Peyer's patch (tissue), 4 donors: Measurements from ENCODE around the gene TBC1D22B.

Source experiments
- POLR2A ChIP-seq, 2 donors: fragments of 450-650 bp; IDR thresholded peaks; one replicate each; pipeline ENCODE4 v1.5.1; 2017; ENCODE audit warnings: antibody characterized with exemption in 2 of 2, mild to moderate bottlenecking in 2 of 2, moderate library complexity in 2 of 2
- TF ChIP-seq, protein P1 (sequence below), 6 experiments: fragments of 450-650 bp in 4 of 6; fragments of 200-600 bp in 2 of 6; sonication (generic) in 1 of 6; IDR thresholded peaks; one replicate each; pipeline ENCODE4 v1.5.1; 2017 to 2019; ENCODE audit warnings: antibody characterized with exemption in 6 of 6, mild to moderate bottlenecking in 3 of 6, moderate library complexity in 1 of 6

- no peak for TF ChIP-seq POLR2A (IDR thresholded peaks at IDR 0.05)
- TF ChIP-seq, protein P1, sequence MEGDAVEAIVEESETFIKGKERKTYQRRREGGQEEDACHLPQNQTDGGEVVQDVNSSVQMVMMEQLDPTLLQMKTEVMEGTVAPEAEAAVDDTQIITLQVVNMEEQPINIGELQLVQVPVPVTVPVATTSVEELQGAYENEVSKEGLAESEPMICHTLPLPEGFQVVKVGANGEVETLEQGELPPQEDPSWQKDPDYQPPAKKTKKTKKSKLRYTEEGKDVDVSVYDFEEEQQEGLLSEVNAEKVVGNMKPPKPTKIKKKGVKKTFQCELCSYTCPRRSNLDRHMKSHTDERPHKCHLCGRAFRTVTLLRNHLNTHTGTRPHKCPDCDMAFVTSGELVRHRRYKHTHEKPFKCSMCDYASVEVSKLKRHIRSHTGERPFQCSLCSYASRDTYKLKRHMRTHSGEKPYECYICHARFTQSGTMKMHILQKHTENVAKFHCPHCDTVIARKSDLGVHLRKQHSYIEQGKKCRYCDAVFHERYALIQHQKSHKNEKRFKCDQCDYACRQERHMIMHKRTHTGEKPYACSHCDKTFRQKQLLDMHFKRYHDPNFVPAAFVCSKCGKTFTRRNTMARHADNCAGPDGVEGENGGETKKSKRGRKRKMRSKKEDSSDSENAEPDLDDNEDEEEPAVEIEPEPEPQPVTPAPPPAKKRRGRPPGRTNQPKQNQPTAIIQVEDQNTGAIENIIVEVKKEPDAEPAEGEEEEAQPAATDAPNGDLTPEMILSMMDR (IDR thresholded peaks at IDR 0.05) = no peak
Observed at GRCh38 chr6:37332894-37333293, 75.3 kb downstream of the TBC1D22B start.
